Stimulated activated CD4-positive, alpha-beta T cell treated with anti-CD3 and anti-CD28 coated beads, Interleukin-1b, Interleukin-23, amount 100 ng/mL, for 1 hour (primary cell): ENCODE results near the gene PLD4.
"Not testable (repeated sequence)": the region's sequence is repeated elsewhere in the genome, so short reads cannot be mapped to it uniquely, and the experiment has no call there.

ENCODE experiments used
- DNase-seq, 2 donors: peaks; one replicate each; pipeline ENCODE4 v3.0.0-alpha.2; 2020; ENCODE audit warnings: low read depth in 2 of 2

PLD4 gene

GRCh38 chr14:104898870-104899510, 25.7 kb upstream of the PLD4 start:
- DNase-seq: no peak

- no peak for DNase-seq
Measured at GRCh38 chr14:104899781-104900180, 24.9 kb upstream of the PLD4 start.

GRCh38 chr14:104900639-104901512, 23.8 kb upstream of the PLD4 start:
- DNase-seq: no peak

- DNase-seq: no peak
Measured at GRCh38 chr14:104903990-104904389, 20.7 kb upstream of the PLD4 start.

- DNase-seq: not testable (repeated sequence)
Measured at GRCh38 chr14:104904650-104905578, 19.8 kb upstream of the PLD4 start.

GRCh38 chr14:104905579-104905933, 19.1 kb upstream of the PLD4 start:
- DNase-seq: not testable (repeated sequence)

- DNase-seq: no peak
Measured at GRCh38 chr14:104908303-104908702, 16.4 kb upstream of the PLD4 start.

GRCh38 chr14:104912053-104912452, 12.6 kb upstream of the PLD4 start:
- no peak for DNase-seq

- DNase-seq: no peak
Measured at GRCh38 chr14:104913435-104913834, 11.2 kb upstream of the PLD4 start.

GRCh38 chr14:104917116-104917515, 7.6 kb upstream of the PLD4 start:
- DNase-seq: no peak

- no peak for DNase-seq
Measured at GRCh38 chr14:104917993-104918392, 6.7 kb upstream of the PLD4 start.

GRCh38 chr14:104919152-104919992, 5.3 kb upstream of the PLD4 start:
- not testable (repeated sequence) for DNase-seq

GRCh38 chr14:104919993-104920315, 4.7 kb upstream of the PLD4 start:
- no peak for DNase-seq

- DNase-seq: no peak
Measured at GRCh38 chr14:104923640-104924420, 849 bp upstream of the PLD4 start.

- no peak for DNase-seq
Measured at GRCh38 chr14:104925214-104925854, 655 bp downstream of the PLD4 start.

GRCh38 chr14:104925855-104926609, 1.4 kb downstream of the PLD4 start:
- no peak for DNase-seq

- DNase-seq: no peak
Measured at GRCh38 chr14:104926619-104927431, 2.1 kb downstream of the PLD4 start.

GRCh38 chr14:104927432-104927816, 2.7 kb downstream of the PLD4 start:
- no peak for DNase-seq

GRCh38 chr14:104927901-104928300, 3.2 kb downstream of the PLD4 start:
- DNase-seq: no peak
